GM10847 (cell line): ENCODE measurements around the gene PGAM1.

Experiments
- POLR2A ChIP-seq: IDR thresholded peaks from 2 replicates; pipeline ENCODE4 v1.6.1; 2011; ENCODE audit not compliant: insufficient read length; ENCODE audit errors: extremely low read depth

PGAM1 gene

DNA sequence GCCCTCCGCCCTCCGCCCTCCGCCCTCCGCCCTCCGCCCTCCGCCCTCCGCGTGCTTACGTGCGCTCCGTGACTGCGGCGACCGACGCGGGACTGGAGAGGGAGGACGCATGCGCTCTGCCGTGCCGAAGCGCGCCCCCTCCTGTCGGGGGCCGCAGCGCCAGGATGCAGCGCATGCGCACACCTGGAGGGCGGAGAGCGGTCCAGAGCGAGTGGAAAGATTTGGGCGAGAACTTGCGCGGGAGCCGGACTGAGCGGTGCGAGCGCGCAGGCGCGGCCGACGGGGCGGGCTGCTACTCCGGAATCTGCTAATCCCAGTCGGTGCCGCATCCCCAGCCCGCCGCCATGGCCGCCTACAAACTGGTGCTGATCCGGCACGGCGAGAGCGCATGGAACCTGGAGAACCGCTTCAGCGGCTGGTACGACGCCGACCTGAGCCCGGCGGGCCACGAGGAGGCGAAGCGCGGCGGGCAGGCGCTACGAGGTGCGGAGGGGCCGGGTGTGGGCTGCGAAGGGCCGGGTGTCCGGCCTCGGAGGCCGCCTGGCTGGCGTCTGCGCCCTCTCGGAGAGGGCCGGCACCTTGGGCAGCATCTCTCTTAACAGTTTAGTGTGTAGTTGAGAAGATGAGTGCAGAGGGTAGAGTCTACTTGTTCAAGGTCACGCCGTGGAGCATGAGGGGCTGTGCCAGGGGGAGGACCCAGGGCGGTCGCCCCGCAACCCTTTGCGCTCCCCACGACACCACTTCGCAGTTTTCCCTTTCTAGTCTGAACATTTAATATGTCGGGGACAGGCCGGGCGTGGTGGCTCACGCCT, at the start of gene PGAM1:
Gene PGAM1, plus strand, starts transcription at position 228 of the 812 bp plus-strand sequence. Its CDS starts 117 bp downstream, at position 345.
- peak; percentile 52 for TF ChIP-seq POLR2A

DNA sequence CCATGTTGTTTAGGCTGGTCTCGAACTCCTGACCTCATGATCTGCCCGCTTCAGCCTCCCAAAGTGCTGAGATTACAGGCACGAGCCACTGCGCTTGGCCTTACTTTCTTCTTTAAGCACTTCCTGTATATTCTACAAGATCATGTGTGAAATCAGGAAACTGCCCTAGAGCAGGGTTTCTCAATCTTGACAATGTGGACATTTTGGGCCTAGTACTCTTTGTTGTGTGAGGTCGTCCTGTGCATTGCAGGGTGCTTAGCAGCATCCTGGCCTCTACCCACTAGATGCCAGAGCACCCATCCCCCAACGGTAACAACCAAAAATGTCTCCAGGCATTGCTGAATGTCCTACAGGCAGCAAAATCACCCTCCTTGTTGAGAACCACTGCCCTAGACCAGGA, 49.6 kb upstream of the PGAM1 start:
- no peak for TF ChIP-seq POLR2A

DNA sequence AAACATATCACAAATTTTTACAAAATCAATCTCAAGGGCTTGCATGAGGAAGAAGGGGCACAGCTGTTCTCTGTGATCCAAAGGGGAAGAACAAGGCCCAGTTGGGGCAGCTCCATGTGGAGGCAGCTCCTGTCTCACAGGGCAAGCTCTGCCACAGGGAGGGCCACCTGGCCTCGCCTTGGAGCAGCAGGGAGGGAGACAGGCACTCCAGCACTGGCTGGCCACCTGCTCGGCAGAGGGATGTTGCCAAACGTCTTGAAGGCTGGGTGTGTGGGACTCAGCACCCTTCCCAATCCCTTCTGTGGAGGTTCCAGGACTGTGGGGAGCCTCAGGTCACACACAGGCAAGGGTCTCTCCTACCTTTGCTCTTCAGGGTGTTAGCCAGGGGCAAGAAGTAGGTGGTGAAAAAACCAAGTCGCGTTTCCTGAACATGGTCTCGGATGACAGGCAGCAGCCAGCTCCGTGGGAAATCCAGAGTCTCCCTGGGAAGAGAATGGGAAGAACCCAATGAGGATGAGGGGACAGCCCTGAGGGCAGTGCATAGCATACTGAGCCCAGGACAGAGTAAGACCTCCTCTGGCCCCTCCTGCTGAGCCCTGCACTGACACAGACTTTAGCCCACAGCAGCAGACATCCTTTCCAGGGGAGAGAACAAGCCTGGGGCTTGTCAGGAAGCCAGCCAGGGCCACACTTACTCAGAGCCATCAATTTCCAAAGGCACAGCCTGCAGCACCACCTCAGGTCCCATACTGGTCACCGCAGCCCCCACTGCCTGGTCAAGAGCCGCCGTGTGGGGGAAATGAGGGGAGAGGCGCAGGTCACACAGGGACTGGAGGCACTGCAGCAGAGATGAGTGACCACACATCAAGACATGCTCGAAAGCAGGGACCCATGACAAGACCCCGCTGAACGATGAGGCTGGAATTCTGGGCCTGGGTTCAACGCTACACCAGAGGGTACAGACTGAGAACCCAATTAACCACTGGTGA, 46.8 kb upstream of the PGAM1 start:
- TF ChIP-seq POLR2A, result no peak

DNA sequence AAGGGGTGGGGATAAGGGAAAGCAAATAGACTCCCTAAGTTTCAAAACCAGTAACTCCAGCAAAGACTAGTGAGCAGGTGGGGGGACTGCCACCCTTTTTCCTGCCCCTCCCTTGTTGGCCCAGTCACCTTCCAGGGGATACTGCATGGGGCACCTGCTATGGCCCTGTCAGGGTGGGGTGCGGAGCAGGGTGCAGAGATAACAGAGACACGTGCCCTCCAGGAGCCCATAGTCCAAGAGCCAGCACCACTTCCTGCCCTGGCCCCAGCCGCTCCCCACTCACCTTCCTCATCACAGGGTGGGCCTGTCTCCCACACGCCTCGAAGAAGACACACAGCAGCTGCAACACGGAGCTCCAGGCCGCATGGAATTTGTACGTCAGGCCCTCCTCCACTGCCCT, 45.5 kb upstream of the PGAM1 start:
- no peak for TF ChIP-seq POLR2A

DNA sequence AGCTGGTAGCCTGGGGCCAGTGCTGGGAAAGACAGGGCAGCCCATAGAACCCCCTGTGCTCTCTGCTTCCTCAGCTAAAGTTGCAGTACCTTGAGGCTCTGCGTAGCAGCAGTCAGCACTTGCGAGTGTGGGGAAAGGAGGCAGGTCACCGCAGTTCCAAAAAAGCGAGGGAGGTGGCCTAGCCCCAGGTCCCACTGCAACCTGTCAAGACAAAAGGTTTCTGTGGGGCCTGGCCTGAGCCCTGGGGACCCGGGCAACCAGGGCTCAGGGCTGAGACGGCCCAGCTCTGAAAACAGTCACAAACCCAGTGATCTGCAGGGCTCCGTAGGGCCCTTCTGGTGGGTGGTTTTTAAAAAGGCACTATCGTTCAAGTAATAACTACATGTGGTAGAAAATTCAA, 44.4 kb upstream of the PGAM1 start:
- TF ChIP-seq POLR2A, result no peak

DNA sequence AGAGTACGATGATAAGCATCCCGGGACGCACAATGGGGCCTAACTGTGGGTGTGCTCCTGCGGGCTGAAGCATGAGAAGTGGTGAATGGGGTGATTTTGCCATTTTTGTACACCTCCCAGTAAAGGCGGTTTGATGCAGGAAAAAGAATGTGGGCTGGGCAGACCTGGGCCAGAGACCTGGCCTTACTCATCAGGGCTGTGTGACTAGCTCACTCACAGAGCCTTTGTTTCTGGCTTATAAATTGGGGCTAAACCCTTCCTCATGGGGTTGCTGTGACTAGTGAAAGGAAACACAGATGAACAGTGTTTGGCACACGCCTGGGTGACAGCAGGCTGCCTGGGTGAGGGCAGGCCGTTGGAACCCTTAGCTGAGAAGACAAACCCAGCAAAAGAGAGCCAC, 42.8 kb upstream of the PGAM1 start:
- no peak for TF ChIP-seq POLR2A

DNA sequence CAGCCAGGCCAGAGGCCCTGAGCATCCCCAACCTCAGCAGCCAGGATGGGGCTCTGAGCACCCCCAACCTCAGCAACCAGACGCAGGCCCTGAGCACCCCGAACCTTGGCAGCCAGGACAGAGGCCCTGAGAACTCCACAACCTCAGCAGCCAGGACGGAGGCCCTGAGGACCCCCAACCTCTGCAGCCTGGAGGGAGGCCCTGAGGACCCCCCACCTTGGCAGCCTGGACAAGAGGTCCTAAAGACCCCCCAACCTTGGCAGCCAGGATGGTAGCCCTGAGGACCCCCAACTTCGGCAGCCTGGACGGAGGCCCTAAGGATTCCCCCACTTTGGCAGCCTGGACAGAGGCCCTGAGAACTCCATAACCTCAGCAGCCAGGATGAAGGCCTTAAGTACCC, 41.8 kb upstream of the PGAM1 start:
- no peak for TF ChIP-seq POLR2A

DNA sequence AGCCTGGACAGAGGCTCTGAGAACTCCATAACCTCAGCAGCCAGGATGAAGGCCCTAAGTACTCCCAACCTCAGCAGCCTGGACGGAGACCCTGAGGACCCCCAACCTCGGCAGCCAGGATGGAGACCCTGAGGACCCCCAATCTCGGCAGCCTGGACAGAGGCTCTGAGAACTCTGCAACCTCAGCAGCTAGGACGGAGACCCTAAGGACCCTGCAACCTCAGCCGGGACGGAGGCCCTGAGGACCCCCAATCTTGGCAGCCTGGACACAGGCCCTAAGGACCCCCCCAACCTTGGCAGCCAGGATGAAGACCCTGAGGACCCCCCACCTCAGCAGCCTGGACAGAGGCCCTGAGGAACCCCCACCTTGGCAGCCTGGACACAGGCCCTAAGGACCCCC, 41.4 kb upstream of the PGAM1 start:
- TF ChIP-seq POLR2A, result no peak

DNA sequence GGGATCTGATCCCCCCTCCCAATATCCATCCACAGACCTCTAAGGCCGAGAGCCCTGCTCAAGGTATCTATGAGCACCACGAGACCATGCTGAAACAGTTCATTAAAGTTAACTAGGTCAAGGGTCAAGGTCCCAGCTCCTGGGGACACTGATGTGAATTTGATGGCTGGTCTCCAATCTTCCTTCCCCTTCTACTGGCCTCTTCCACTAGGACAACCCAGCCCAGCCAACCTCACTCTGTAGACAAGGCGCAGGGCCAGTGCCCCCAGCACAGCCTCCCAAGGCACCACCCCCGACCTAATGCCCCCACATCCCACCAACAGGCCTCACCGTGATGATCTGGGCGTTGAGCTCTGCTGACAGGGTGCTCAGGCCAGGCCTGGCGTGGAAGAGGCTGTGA, 40.4 kb upstream of the PGAM1 start:
- TF ChIP-seq POLR2A, result no peak

DNA sequence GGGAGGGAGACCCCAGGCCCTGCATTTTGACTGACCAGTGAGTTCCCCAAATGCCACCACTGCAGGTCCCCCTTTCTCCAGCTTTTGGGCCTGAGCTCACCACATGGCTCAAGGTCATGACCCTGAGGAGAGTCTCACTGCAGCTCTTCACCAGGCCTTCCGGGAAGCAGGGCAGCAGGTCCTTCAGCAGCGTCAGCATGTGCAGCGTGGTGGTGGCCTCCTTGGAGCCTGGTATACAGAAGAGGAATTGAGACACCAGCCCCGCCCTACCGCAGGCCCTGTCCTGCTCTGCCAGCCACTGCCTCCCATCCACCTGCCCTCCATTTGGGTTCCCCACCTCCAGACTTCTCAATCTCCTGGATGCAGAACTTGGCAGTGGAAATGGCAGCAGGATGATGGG, 37.8 kb upstream of the PGAM1 start:
- TF ChIP-seq POLR2A, result no peak

DNA sequence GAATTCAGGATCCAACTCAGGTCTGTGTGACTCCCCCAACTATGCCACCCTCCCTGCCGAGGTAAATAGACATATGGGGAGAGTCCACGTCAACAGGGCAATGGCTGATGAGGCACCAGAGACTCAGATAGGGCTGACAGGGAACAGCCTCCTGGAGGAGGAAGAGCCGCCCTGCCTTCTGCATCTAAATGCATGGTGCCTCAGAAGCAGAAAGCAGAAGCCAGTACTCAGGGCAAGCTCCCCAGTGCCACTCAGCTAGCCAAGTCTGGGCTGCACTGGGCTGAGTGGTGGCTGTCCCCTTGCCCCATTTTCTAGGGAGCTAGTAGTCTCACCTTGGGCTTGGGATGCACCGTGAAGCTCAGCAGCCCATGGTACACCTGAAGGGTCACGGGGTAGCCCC, 35.9 kb upstream of the PGAM1 start:
- no peak for TF ChIP-seq POLR2A

DNA sequence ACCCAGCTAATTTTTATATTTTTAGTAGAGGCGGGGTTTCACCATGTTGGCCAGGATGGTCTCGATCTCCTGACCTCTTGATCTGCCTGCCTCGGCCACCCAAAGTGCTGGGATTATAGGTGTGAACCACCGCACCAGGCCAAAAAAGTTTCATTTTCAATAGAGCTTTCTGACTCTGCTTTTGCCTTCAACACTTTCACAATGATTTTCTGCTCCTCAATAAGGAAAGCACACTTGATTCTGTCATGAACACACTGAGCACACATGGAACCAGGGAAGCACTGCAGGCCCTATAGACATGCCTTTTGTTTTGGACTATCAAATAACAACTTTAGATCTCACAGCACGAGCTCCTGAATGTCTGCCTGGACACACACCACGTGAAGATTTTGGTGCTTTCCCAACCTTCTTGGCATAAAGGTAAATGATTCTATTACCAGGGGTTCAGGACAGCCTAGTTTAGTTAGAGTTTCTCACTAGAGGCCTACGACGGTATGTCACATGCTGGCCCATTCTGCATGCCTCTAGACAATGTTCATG, 32.9 kb upstream of the PGAM1 start:
- no peak for TF ChIP-seq POLR2A

DNA sequence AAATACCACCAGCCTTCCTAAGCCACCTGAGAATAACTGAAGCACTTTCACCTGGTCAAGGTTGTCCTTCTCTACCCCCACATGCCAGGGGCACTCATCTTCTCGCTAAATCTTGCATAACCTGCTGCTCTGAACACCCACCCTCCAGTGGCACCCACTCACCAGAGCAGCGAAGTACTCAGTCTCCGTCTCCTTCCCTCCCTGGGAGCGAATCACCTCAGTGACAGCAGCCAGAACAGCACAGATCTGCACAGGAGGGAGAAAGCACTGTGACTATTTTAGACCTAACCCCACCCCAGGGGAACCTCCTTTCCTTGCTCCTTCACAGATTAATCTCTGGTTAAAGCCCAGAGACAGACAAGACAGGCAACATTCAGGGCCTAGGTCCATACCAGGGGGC, 29.9 kb upstream of the PGAM1 start:
- TF ChIP-seq POLR2A, result no peak

DNA sequence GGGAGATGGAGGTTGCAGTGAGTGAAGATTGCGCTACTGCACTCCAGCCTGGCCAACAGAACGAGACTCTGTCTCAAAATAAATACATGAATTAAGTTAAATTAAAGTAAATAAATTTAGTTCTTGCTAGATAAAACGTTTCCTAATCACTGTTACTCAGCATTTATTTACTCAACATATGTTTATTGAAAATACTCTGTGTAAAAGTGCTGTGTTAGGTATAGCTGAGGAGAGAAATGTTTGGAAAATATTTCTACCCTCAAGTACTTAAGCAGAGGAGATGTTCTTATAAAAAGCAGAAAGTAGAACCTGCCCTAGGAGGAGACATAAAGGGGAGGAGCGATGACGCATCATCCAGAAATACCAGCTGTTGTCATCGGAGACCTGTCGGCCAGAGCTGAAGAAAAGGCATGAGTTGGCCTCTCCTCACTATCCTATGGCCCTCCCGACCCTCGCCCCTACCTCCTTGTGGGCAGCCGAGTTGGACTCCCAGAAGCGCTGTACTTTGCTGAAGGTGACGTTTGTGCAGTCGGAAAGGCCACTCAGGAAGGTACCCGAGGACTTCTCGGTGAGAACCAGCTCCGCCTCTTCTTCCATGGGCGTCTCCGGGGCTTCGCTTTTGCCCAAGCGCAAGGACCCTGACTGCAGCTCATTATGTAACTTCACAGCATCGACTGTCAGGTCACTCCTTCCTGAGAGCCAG, 26.0 kb upstream of the PGAM1 start:
- no peak for TF ChIP-seq POLR2A

DNA sequence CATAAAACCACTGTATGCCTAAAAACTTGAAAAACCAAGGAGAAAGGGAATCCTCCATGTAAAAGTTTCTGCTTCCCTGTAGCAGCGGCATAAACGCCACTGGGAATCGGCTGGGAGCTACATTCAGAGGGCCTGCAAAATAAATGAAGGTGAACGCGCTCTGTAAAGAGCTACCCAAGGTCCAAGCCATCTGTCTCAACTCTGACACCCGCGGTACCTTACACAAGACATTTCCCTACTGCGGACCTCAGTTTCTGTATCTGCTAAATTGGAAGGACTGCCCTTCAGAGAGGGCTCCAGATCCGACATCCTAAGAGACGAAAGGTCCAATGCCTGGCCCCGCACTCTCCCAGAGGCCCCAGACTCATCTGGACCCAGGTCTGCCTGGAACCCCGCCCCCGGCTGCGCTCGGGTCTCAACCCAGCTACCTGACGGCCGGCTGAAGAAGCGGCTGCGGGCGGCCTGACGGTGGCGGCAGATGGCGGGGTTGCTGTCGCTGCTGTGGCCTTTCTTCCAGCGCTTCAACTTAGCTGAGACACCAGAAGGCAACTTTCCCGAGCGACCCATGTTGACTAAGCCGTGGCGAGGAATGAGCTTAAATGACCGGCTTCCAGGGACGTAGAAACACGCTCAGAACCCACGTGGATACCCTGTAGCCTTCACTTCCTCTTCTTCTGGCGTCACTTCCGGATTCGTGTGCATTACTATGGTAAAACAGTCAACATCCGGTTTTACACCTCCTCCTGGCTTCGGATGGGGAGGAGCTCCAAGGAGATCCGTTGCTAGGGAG, 25.1 kb upstream of the PGAM1 start, which contains the start of gene RRP12:
Gene RRP12, minus strand, starts transcription at position 676 of the 790 bp plus-strand sequence. Its CDS starts 109 bp downstream, at position 567.
- TF ChIP-seq POLR2A, result peak; percentile 15

DNA sequence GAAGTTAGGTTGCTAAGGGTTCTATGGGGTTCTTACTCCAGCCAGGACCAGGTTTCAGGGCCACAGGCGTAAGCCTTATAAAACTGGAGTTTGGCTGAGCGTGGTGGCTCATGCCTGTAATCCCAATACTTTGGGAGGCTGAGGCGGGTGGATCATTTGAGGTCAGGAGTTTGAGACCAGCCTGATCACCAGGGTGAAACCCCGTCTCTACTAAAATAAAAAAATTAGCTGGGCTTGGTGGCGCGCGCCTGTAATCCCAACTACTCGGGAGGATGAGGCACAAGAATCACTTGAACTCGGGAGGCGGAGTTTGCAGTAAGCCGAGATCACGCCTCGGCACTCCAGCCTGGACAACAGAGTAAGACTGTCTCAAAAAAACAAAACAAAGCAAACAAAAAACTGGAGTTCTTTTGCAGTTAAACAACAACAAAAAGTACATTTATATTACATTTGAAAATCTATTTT, 24.5 kb upstream of the PGAM1 start:
- TF ChIP-seq POLR2A, result no peak
